DMS 273 treated with DMSO at 0.1 percent for 48 hours (cell line): Measurements from ENCODE around the gene IL37.

Source experiments
- DNase-seq: peaks from one replicate; lab custom pipeline; 2025; lab: John Stamatoyannopoulos, UW

IL37 gene

GRCh38 chr2:112960230-112960825 is 49.4 kb downstream of the IL37 start:
- no peak for DNase-seq

GRCh38 chr2:112962308-112963175 is 51.6 kb downstream of the IL37 start:
- DNase-seq = no peak

GRCh38 chr2:112967023-112967422 is 56.1 kb downstream of the IL37 start:
- no peak for DNase-seq
